ACHN (cell line): ENCODE data around the gene P2RX6.
"Not testable (repeated sequence)": the region's sequence is repeated elsewhere in the genome, so short reads cannot be mapped to it uniquely, and the experiment has no call there.

Experiments
- DNase-seq: peaks from one replicate; pipeline ENCODE4 v3.0.0-alpha.2; 2015
- in situ Hi-C: cut with HindIII; loops from 2 replicates; pipeline ENCODE4 v1.10.0; 2017; ENCODE audit warnings: low sequenced_read_pairs, low pct_ligation_motif_present, low pct_unique_long_range_greater_than_20kb

Gene P2RX6

GRCh38 chr22:21028277-21029251 lies 13.6 kb downstream of the P2RX6 start:
- DNase-seq = no peak
- in situ Hi-C loops = no loop called here

DNA sequence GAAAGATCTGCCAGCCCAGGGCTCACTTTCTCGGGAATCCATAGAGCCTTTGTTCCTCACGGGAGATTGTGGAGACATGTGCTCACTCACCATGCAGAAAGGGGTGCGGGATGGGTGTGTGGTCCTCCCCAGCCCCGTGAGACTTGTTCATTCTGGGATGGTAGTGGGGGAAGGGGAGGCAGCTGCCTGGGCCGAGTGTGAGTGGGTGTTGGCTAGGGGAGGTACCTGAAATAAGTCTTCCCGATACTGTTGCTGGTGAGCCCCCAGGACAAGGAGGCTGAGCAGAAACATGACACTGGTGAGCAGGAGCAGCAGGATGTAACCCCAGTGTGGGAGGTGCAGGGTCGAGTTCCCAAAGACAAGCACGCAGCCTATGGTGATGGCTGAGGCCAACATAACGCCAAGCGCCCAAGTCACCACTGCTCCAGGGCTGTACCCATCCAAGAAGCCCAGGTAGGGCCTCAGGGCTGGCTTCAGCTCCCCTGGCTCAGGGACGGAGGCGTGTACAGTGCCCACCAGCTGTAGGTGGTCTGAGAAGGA lies 14.6 kb downstream of the P2RX6 start:
- DNase-seq = no peak
- in situ Hi-C loops = no loop called here

- in situ Hi-C loops = no loop called here
- DNase-seq = no peak
These were observed 15.1 kb downstream of the P2RX6 start for GRCh38 chr22:21030032-21030431.

DNA sequence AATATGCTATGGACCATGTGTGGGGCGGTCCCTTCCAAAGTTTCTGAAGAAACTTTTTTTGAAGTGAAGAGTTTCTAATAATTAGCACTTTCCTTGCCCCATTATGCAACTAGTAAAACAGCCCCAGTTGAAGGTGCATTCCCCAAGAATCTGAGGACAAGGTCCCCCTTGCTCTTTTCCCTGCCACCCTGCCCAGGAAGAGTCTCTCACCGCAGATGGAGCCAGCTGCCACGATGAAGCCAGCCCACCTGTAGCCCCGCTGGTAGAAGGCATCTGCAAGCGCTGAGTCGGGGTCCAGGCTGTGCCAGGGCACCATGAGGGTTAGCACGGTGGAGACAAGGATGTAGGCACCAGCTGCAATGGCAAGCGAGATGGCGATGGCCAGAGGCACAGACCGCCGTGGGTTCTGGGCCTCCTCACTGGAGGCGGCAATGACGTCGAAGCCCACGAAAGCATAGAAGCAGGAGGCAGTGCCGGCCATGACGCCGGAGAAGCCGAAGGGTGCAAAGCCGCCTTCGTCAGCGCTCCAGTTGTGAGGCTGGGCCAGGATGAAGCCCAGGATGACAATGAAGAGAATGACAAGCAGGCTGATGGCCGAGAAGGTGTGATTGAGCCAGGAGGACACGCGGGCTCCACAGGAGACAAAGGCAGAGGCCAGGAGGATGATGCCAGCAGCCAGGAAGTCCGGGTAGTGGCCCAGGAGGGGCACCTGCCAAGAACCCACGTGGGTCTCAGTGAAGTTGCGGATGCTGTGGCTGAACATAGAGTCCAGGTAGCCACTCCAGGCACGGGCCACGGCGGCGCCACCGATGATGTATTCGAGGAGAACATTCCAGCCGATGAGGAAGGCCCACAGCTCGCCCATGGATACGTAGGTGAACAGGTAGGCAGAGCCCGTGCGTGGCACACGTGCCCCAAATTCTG lies 15.9 kb downstream of the P2RX6 start:
- in situ Hi-C loops = no loop called here
- no peak for DNase-seq

- DNase-seq = no peak
- in situ Hi-C loops = no loop called here
These were observed 16.6 kb downstream of the P2RX6 start for GRCh38 chr22:21031545-21032036.

DNA sequence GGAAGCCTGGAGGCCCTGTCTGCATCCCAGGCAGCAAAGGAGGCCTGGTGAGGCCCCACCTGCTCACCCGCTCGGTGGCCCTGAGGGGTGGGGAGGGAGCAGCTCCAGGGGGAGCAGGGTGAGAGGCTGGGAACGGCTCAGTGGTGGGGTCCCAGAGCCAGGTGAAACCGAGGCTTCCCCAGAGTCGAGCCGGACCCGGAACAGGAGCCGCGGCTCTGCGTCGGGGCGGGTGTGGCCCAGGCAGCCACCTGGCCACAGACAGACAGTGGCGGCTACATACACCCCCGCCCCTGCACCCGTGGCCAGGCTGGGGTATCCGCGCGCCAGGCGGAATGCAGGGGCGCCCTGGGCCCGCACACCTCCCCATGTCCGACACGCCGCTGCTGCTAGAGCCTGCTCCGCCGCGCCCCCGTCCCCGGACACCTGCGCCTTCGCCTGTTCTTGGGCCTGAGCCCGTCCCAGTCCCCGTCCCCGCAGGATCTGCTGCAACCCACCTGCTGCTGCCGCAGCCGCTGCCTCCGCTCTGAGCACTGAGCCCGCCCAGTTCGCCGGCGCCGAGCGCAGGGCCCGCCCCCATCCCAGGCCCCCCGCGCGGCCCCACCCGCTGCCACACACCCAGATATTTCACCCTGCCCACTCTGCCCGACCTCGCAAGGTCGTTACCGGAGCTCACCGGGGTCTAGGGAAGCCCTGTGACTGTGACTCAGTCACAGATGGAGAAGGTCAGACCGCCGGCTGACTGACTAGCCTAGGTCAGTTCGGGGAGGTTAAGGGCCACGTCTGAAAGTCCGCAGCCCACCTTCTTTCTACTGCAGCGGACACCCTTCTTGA lies 17.3 kb downstream of the P2RX6 start, which contains the start of gene SLC7A4:
Gene SLC7A4 (minus strand): TSS at position 525 of the 831 bp plus-strand sequence. CDS start 749 bp downstream, outside the sequence.
- DNase-seq = no peak

GRCh38 chr22:21032868-21033688 lies 18.1 kb downstream of the P2RX6 start:
- in situ Hi-C loops = no loop called here

More for the DNA sequence above, 17.3 kb downstream of the P2RX6 start, which contains the start of gene SLC7A4:
- in situ Hi-C loops = no loop called here

GRCh38 chr22:21033895-21034294 lies 18.9 kb downstream of the P2RX6 start:
- in situ Hi-C loops = no loop called here

More at GRCh38 chr22:21032868-21033688, 18.1 kb downstream of the P2RX6 start:
- no peak for DNase-seq

DNA sequence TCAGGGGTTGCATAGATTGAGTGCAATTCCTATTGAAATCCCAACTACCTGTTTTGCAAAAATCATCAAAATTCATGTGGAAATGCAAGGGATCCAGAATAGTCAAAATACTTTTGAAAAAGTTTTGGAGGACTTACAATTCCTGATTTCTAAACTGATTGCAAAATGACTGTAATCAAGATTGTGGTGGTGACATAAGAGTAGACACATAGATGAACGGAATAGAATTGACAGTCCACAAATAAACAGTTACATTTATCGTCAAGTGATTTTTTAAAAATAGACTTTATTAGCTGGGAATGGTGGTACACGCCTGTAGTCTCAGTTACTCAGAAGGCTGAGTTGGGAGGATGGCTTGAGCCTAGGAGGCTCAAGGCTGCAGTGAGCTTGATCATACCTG lies 20.0 kb downstream of the P2RX6 start:
- in situ Hi-C loops = no loop called here
- no peak for DNase-seq

More at GRCh38 chr22:21033895-21034294, 18.9 kb downstream of the P2RX6 start:
- no peak for DNase-seq

DNA sequence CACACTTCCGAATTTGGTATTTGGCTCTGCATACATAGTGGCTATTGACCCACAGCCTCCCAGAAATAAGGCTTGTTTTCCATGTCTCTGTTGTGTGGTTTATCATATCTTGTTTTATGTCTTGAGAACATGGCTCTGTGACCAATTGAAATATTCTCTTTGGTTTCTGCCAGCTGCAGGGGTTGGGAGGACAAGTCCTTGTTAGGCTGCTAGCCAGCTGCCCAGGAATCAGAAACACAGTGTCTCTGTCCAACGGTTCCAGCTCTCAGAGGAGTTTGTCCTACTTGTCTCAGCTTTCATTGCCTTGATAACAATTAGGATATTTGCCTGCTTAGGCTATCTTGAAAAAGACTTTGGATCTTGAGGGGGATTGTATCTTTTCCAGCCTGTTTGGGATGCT lies 23.4 kb downstream of the P2RX6 start:
- DNase-seq = no peak
- in situ Hi-C loops = no loop called here

DNA sequence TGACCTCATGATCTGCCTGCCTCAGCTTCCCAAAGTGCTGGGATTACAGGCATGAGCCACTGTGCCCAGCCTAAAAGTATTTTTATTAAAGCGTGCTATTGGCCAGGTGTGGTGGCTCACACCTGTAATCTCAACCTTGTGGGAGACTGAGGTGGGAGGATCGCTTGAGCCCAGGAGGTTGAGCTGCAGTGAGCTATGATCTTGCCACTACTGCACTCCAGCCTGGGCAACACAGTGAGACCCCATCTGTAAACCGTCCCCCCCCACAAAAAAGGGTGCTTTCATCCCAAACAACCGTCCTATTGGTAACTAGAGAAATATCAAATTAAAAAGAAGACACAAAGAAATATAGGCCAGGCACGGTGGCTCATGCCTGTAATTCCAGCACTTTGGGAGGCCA lies 24.2 kb downstream of the P2RX6 start:
- in situ Hi-C loops, DNase-seq: not testable (repeated sequence)

GRCh38 chr22:21041937-21042336 lies 27.0 kb downstream of the P2RX6 start:
- in situ Hi-C loops = no loop called here
- no peak for DNase-seq

- no peak for DNase-seq
- in situ Hi-C loops = no loop called here
These were observed 28.3 kb downstream of the P2RX6 start for GRCh38 chr22:21042978-21043859.

- in situ Hi-C loops = no loop called here
- no peak for DNase-seq
These were observed 29.0 kb downstream of the P2RX6 start for GRCh38 chr22:21043860-21044535.

GRCh38 chr22:21044931-21045584 lies 30.1 kb downstream of the P2RX6 start:
- in situ Hi-C loops = no loop called here
- DNase-seq = peak; percentile 37
